Measurements from ENCODE around the gene MRAP.

GRCh38 chr21:32282992-32283391 is 15.7 kb upstream of the MRAP start:
- TF ChIP-seq POLR2A (IDR thresholded peaks at IDR 0.05; ENCODE audit: low read length) (no peak), GATA1 (IDR thresholded peaks at IDR 0.05; ENCODE audit: low read depth, low read length) (no peak)
